Gastroesophageal sphincter (tissue), 3 donors: ENCODE data around the gene SKIC8.

Experiments
- CTCF ChIP-seq, 4 experiments: fragments of 200-600 bp in 2 of 4; fragments of 450-650 bp in 2 of 4; sonication (generic) in 1 of 4; IDR thresholded peaks; one replicate each; pipeline ENCODE4 v1.5.1; 2017 to 2019; ENCODE audit warnings: antibody characterized with exemption in 4 of 4, mild to moderate bottlenecking in 2 of 4, moderate library complexity in 2 of 4
- POLR2A ChIP-seq, 2 donors: fragments of 450-650 bp; IDR thresholded peaks; one replicate each; pipeline ENCODE4 v1.6.1; 2017; ENCODE audit warnings: antibody characterized with exemption in 2 of 2, mild to moderate bottlenecking in 2 of 2, moderate library complexity in 1 of 2

GRCh38 chr15:78323693-78324092, 24.3 kb upstream of the SKIC8 start:
- TF ChIP-seq CTCF (IDR thresholded peaks at IDR 0.05) = no peak
- TF ChIP-seq POLR2A (IDR thresholded peaks at IDR 0.05) = no peak
